ENCODE measurements around the gene MAPK4. TPM values are rescaled to one million over a fixed set of nuclear protein-coding genes. Genes with fewer than 3 reads are reported as not detected.
"Not testable (repeated sequence)": the region's sequence is repeated elsewhere in the genome, so short reads cannot be mapped to it uniquely, and the experiment has no call there.

The MAPK4 gene
- total RNA-seq, 8 experiments from 2014 or later = 0.46 to 13.1 (median 10.6) TPM

DNA sequence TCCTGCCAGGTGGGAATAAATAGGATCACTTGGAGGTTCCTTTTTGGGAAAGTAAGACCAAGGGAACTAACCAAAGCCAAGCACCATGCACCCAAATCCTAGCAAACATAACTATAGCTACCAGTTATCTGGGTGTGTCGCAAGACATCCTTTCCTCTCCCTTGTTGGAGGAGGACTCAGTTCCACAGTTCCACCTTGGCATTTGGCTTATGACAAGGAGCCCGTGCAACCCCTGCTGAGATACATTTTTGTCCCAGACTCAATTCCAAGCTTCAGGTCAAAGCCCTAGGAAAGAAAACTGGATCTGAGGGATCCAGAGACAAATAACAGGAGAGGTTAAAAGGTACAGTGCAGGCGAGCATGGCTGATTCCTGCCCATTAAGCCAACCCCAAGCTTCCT lies 219.1 kb downstream of the MAPK4 start:
- WGBS, 10 experiments = 0 to 100% (median 81%) methylated on average over 1 to 3 of the region's 3 CpGs; no CpG with 5 or more reads in 3 of the 10 experiments
- ATAC-seq (replicated peaks in 6 of 8); H3K4me3 ChIP-seq; H3K27ac ChIP-seq; H3K4me1 ChIP-seq (replicated peaks in 1 of 2): not testable (repeated sequence)
- in situ Hi-C loops (cut with MboI; ENCODE audit: low pct_unique_long_range_greater_than_20kb in 2 of 9, low sequenced_read_pairs in 9 of 9, unreplicated experiment in 9 of 9) = loop anchor here in 4 of 9 experiments (25.0 kb wide), 1 partner anchor 267 kb away; no protein-coding TSS in a partner anchor

Other genes with a start within 250 kb of the MAPK4 start
- 10 to 100 TPM in 1 of 8 experiments, 1 to 10 TPM in 3, under 1 TPM in 4; 0.10 to 16.8 (median 0.92) TPM for gene SKA1, start 185.0 kb upstream of the MAPK4 start, total RNA-seq

Measured in motor neuron (in vitro differentiated cells).